SK-N-SH (cell line): ENCODE measurements around the gene UGT2B11. TPM values are rescaled to one million over a fixed set of nuclear protein-coding genes. Genes with fewer than 3 reads are reported as not detected.
A peak's percentile ranks its signal among the peaks of the same experiment; 100 is the strongest.
"Not testable (repeated sequence)": the region's sequence is repeated elsewhere in the genome, so short reads cannot be mapped to it uniquely, and the experiment has no call there.

Experiments used
- CTCF ChIA-PET: fragments of 300-600, 350-600 bp; formaldehyde crosslinking; extraction: SDS; loops from one replicate; lab custom pipeline; 2021; lab: Yijun Ruan, JAX
- POLR2A ChIA-PET: fragments of 350-600 bp; sonication (Branson Sonifier 250); formaldehyde crosslinking; extraction: SDS; loops from one replicate; lab custom pipeline; 2020; ENCODE audit warnings: antibody characterized with exemption, inconsistent platforms; lab: Yijun Ruan, JAX
- DNase-seq: peaks from one replicate; pipeline ENCODE4 v3.0.0; 2012
- H2AFZ ChIP-seq: fragments of 200-600 bp; sonication (generic); 2 replicates; pipeline ENCODE4 v1.8.1; 2016; ENCODE audit warnings: antibody characterized with exemption, mild to moderate bottlenecking, low read depth
- H3F3A ChIP-seq: fragments of 200-600 bp; sonication (generic); replicated peaks from 2 replicates; pipeline ENCODE3; 2016; ENCODE audit warnings: antibody characterized with exemption, mild to moderate bottlenecking; ENCODE audit not compliant: insufficient read depth
- H3K27ac ChIP-seq, 2 experiments: fragments of 200-500 bp in 1 of 2; fragments of 200-600 bp in 1 of 2; sonication (Bioruptor generic) in 1 of 2; sonication (generic), shearing (Covaris generic) in 1 of 2; 2 replicates each; pipeline versions ENCODE4 v1.5.1 to v1.6.1; 2014 to 2016; ENCODE audit warnings: low read depth in 2 of 2, inconsistent platforms in 1 of 2, low read length in 1 of 2, mild to moderate bottlenecking in 1 of 2, mixed read lengths in 1 of 2
- H3K27me3 ChIP-seq: fragments of 200-600 bp; sonication (generic), shearing (Covaris generic); 2 replicates; pipeline ENCODE4 v1.6.1; 2016; ENCODE audit warnings: mixed run types; ENCODE audit not compliant: insufficient read depth
- H3K36me3 ChIP-seq, 2 experiments: fragments of 200-500 bp in 1 of 2; fragments of 200-600 bp in 1 of 2; sonication (Bioruptor generic) in 1 of 2; sonication (generic) in 1 of 2; replicated peaks in 1 of 2; 2 replicates each; pipeline versions ENCODE3 to v1.5.1; 2014 to 2016; ENCODE audit warnings: low read length in 1 of 2, mild to moderate bottlenecking in 1 of 2; ENCODE audit not compliant: insufficient read depth in 2 of 2, control insufficient read depth in 1 of 2
- H3K4me1 ChIP-seq, 2 experiments: fragments of 200-500 bp in 1 of 2; fragments of 200-600 bp in 1 of 2; sonication (Bioruptor generic) in 1 of 2; sonication (generic), shearing (Covaris generic) in 1 of 2; 2 replicates each; pipeline versions ENCODE4 v1.5.1 to v1.6.1; 2014 to 2016; ENCODE audit warnings: low read depth in 1 of 2, low read length in 1 of 2, mixed run types in 1 of 2; ENCODE audit not compliant: insufficient read depth in 2 of 2, control insufficient read depth in 1 of 2
- H3K4me2 ChIP-seq: fragments of 200-600 bp; sonication (generic), shearing (Covaris generic); 2 replicates; pipeline ENCODE4 v1.6.1; 2017; ENCODE audit warnings: mixed run types
- H3K4me3 ChIP-seq, 2 experiments: fragments of 200-500 bp in 1 of 2; fragments of 200-600 bp in 1 of 2; sonication (Bioruptor generic) in 1 of 2; sonication (generic), shearing (Covaris generic) in 1 of 2; 2 replicates each; pipeline versions ENCODE4 v1.5.1 to v1.8.1; 2014 to 2016; ENCODE audit warnings: low read depth in 2 of 2, inconsistent platforms in 1 of 2, low read length in 1 of 2, mild to moderate bottlenecking in 1 of 2, mixed read lengths in 1 of 2, moderate library complexity in 1 of 2
- H3K79me2 ChIP-seq: fragments of 200-600 bp; sonication (generic); 2 replicates; pipeline ENCODE4 v1.8.1; 2017; ENCODE audit warnings: mild to moderate bottlenecking; ENCODE audit not compliant: insufficient read depth
- H3K9ac ChIP-seq: fragments of 200-600 bp; sonication (generic); 2 replicates; pipeline ENCODE4 v1.6.1; 2017; ENCODE audit warnings: mixed run types
- H3K9me2 ChIP-seq: fragments of 200-600 bp; sonication (generic); 2 replicates; pipeline ENCODE4 v1.6.1; 2017; ENCODE audit warnings: mixed run types
- H3K9me3 ChIP-seq: fragments of 200-600 bp; sonication (generic); 2 replicates; pipeline ENCODE4 v1.6.1; 2017; ENCODE audit warnings: mixed run types, mild to moderate bottlenecking, moderate library complexity
- H4K20me1 ChIP-seq: fragments of 200-600 bp; sonication (generic); 2 replicates; pipeline ENCODE4 v1.6.1; 2017; ENCODE audit warnings: mild to moderate bottlenecking, mixed run types; ENCODE audit not compliant: insufficient read depth
- CTCF ChIP-seq: fragments of 200-600 bp; sonication (generic); IDR thresholded peaks from 2 replicates; pipeline ENCODE4 v1.6.1; 2017; ENCODE audit warnings: antibody characterized with exemption, mild to moderate bottlenecking, moderate library complexity
- NRF1 ChIP-seq: IDR thresholded peaks from 2 replicates; pipeline ENCODE4 v1.6.1; 2012; ENCODE audit warnings: low read depth, mild to moderate bottlenecking, low read length
- REST ChIP-seq: IDR thresholded peaks from 2 replicates; pipeline ENCODE4 v1.6.1; 2012; ENCODE audit warnings: mild to moderate bottlenecking, low read depth, low read length, moderate library complexity
- WGBS: methylation state at CpG from one replicate; pipeline ENCODE4 v1.1.6; 2017; ENCODE audit warnings: low lambda C conversion rate; 5-methylcytosine and 5-hydroxymethylcytosine counted together
- polyA plus RNA-seq, 3 experiments: library from polyadenylated mRNA; depleted of rRNA; stranded (reverse); fragments of >200 nt; gene quantifications; 2 replicates each; pipeline ENCODE4 v1.2.3, GENCODE V29; 2012
- TF ChIP-seq, protein P1 (sequence below): IDR thresholded peaks from 2 replicates; pipeline ENCODE4 v1.4.0; 2012; ENCODE audit warnings: low read depth, borderline replicate concordance

UGT2B11 gene
- polyA plus RNA-seq, 1 of the 3 experiments (the other 2 are of a cell fraction): not detected

- WGBS: 10% methylated on average over 2 of the region's 2 CpGs
- H3K4me3 ChIP-seq: no peak overlapping the region
- TF ChIP-seq, protein P1, sequence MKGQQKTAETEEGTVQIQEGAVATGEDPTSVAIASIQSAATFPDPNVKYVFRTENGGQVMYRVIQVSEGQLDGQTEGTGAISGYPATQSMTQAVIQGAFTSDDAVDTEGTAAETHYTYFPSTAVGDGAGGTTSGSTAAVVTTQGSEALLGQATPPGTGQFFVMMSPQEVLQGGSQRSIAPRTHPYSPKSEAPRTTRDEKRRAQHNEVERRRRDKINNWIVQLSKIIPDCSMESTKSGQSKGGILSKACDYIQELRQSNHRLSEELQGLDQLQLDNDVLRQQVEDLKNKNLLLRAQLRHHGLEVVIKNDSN: no peak
- POLR2A ChIA-PET: no interaction called here
- no peak overlapping the region for H2AFZ ChIP-seq
- no peak overlapping the region for H3K9ac ChIP-seq
- CTCF ChIA-PET: interaction anchor here (1.5 kb wide), 1 partner anchor 669 kb away, joined by 5 read pairs; no protein-coding TSS in a partner anchor
- H3K36me3 ChIP-seq: no peaks in the 10 kb centered on the region
- no peaks in the 10 kb centered on the region for H3K79me2 ChIP-seq
- no peak overlapping the region for H3K4me2 ChIP-seq
- no peak overlapping the region for H3K27ac ChIP-seq
- no peaks in the 10 kb centered on the region for H3K9me2 ChIP-seq
- no peaks in the 10 kb centered on the region for H3K4me1 ChIP-seq
- no peaks in the 10 kb centered on the region; the same call in 1 of the 2 replicates for H3K9me3 ChIP-seq
- no peak for DNase-seq
- H4K20me1 ChIP-seq: no peaks in the 10 kb centered on the region
- H3K27me3 ChIP-seq: no peaks in the 10 kb centered on the region
- no peaks in the 10 kb centered on the region for H3F3A ChIP-seq
These were observed 47.2 kb downstream of the UGT2B11 start for GRCh38 chr4:69167300-69167699.

GRCh38 chr4:69166376-69166775, 48.2 kb downstream of the UGT2B11 start:
- H3K4me1 ChIP-seq, H3K4me2 ChIP-seq, H3K27me3 ChIP-seq, H3K79me2 ChIP-seq, H3K9ac ChIP-seq, H3K4me3 ChIP-seq, H4K20me1 ChIP-seq, H3K9me3 ChIP-seq, H3K36me3 ChIP-seq, H2AFZ ChIP-seq, H3K9me2 ChIP-seq, DNase-seq, POLR2A ChIA-PET, H3K27ac ChIP-seq, H3F3A ChIP-seq: not testable (repeated sequence)
- 6% methylated on average over 4 of the region's 4 CpGs for WGBS
- CTCF ChIA-PET: interaction anchor here (1.5 kb wide), 1 partner anchor 668 kb away, joined by 5 read pairs; no protein-coding TSS in a partner anchor

GRCh38 chr4:69165707-69166106, 48.8 kb downstream of the UGT2B11 start:
- H2AFZ ChIP-seq, H3K4me3 ChIP-seq, H3K27me3 ChIP-seq, H3K9me3 ChIP-seq, H3K4me1 ChIP-seq, POLR2A ChIA-PET, DNase-seq, CTCF ChIA-PET, H3K36me3 ChIP-seq, H3K9ac ChIP-seq, H3K9me2 ChIP-seq, H3K4me2 ChIP-seq, H3K27ac ChIP-seq, H3F3A ChIP-seq, H4K20me1 ChIP-seq, H3K79me2 ChIP-seq: not testable (repeated sequence)
- WGBS: 3% methylated on average over 1 of the region's 1 CpG

GRCh38 chr4:69156913-69157312, 57.6 kb downstream of the UGT2B11 start:
- Histone ChIP-seq H2AFZ (no peak overlapping the region), H3K9me2 (no peaks in the 10 kb centered on the region), H3K4me1 (no peaks in the 10 kb centered on the region), H4K20me1 (no peaks in the 10 kb centered on the region), H3K9ac (no peak overlapping the region)
- POLR2A ChIA-PET: no interaction called here
- no peak for TF ChIP-seq NRF1
- peak; percentile 46 for TF ChIP-seq CTCF
- no peak for TF ChIP-seq REST
- TF ChIP-seq, all 33 proteins: peak for 1
- no peak for DNase-seq
- WGBS: 5% methylated on average over 2 of the region's 2 CpGs
- H3K36me3 ChIP-seq: no peaks in the 10 kb centered on the region
- H3K79me2 ChIP-seq: no peaks in the 10 kb centered on the region
- no peaks in the 10 kb centered on the region for H3F3A ChIP-seq
- no peak overlapping the region for H3K4me2 ChIP-seq
- no peak overlapping the region for H3K27ac ChIP-seq
- CTCF ChIA-PET: no interaction called here
- H3K4me3 ChIP-seq: no peak overlapping the region
- H3K9me3 ChIP-seq: no peaks in the 10 kb centered on the region
- no peaks in the 10 kb centered on the region for H3K27me3 ChIP-seq
